ENCODE measurements around the gene TIMM50. TPM values are rescaled to one million over a fixed set of nuclear protein-coding genes. Genes with fewer than 3 reads are reported as not detected.

Gene TIMM50
- total RNA-seq, 1 donor from 2014 or later: 97.2 TPM

DNA sequence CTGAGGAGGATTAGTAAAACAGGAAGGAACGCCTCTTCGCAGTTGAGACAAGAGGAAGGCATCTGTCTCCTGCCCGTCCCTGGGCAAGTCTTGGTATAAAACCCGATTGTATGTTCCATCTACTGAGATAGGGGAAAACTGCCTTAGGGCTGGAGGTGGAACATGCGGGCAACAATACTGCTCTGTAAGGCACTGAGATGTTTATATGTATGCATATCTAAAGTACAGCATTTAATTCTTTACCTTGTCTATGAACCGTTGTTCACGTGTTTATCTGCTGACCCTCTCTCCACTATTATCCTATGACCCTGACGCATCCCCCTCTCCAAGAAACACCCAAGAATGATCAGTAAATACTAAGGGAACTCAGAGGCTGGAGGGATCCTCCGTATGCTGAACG, 722 bp upstream of the TIMM50 start:
- FAIRE-seq: no peak
- Histone ChIP-seq H3K79me2 (ENCODE audit: insufficient read depth, low read length) (peaks cover 30% of the 10 kb centered on the region), H2AFZ (ENCODE audit: low read depth, low read length) (peak overlapping the region; percentile 69), H3K36me3 (ENCODE audit: insufficient read depth, low read length) (peaks cover 20% of the 10 kb centered on the region), H4K20me1 (ENCODE audit: insufficient read depth, low read length) (peaks cover 18% of the 10 kb centered on the region), H3K4me2 (ENCODE audit: low read length) (peak overlapping the region; percentile 99), H3K9me3 (ENCODE audit: insufficient read depth, low read depth, low read length) (no peaks in the 10 kb centered on the region), H3K27me3 (ENCODE audit: insufficient read depth, low read length) (no peaks in the 10 kb centered on the region), H3K4me3 (ENCODE audit: insufficient read depth, low read depth, low read length) (peak overlapping the region; percentile 97), H3K4me1 (ENCODE audit: insufficient read depth, low read length) (peaks cover 17% of the 10 kb centered on the region), H3K27ac (ENCODE audit: low read depth, low read length) (peak overlapping the region; percentile 87), H3K9ac (ENCODE audit: low read length) (peak overlapping the region; percentile 99)
- TF ChIP-seq EZH2 (IDR thresholded peaks at IDR 0.05; ENCODE audit: insufficient read depth, low read length): no peak
- TF ChIP-seq, protein P1, sequence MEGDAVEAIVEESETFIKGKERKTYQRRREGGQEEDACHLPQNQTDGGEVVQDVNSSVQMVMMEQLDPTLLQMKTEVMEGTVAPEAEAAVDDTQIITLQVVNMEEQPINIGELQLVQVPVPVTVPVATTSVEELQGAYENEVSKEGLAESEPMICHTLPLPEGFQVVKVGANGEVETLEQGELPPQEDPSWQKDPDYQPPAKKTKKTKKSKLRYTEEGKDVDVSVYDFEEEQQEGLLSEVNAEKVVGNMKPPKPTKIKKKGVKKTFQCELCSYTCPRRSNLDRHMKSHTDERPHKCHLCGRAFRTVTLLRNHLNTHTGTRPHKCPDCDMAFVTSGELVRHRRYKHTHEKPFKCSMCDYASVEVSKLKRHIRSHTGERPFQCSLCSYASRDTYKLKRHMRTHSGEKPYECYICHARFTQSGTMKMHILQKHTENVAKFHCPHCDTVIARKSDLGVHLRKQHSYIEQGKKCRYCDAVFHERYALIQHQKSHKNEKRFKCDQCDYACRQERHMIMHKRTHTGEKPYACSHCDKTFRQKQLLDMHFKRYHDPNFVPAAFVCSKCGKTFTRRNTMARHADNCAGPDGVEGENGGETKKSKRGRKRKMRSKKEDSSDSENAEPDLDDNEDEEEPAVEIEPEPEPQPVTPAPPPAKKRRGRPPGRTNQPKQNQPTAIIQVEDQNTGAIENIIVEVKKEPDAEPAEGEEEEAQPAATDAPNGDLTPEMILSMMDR (IDR thresholded peaks at IDR 0.05; ENCODE audit: insufficient read depth, low read depth, low read length): no peak
- Mint-ChIP-seq H3K9me3 (ENCODE audit: unreplicated experiment) (no peaks in the 10 kb centered on the region), H3K27me3 (ENCODE audit: low read depth, unreplicated experiment) (no peaks in the 10 kb centered on the region), H3K27ac (ENCODE audit: unreplicated experiment) (peak overlapping the region; percentile 91), H3K4me1 (ENCODE audit: low read depth, unreplicated experiment) (peaks cover 12% of the 10 kb centered on the region), H3K4me3 (ENCODE audit: unreplicated experiment) (peak overlapping the region; percentile 93), H3K36me3 (ENCODE audit: low read depth, unreplicated experiment) (peaks cover 12% of the 10 kb centered on the region)
- no peak for DNase-seq (ENCODE audit: low read depth)

GRCh38 chr19:39481229-39481545, 549 bp downstream of the TIMM50 start:
- Mint-ChIP-seq H3K36me3 (ENCODE audit: low read depth, unreplicated experiment) (peaks cover 9% of the 10 kb centered on the region), H3K27ac (ENCODE audit: unreplicated experiment) (peak overlapping the region; percentile 78), H3K9me3 (ENCODE audit: unreplicated experiment) (no peaks in the 10 kb centered on the region), H3K4me3 (ENCODE audit: unreplicated experiment) (peak overlapping the region; percentile 93), H3K27me3 (ENCODE audit: low read depth, unreplicated experiment) (no peaks in the 10 kb centered on the region), H3K4me1 (ENCODE audit: low read depth, unreplicated experiment) (peaks cover 12% of the 10 kb centered on the region)
- FAIRE-seq (no peak), DNase-seq (ENCODE audit: low read depth) (no peak)
- H4K20me1 ChIP-seq (ENCODE audit: insufficient read depth, low read length): peaks cover 9% of the 10 kb centered on the region
- H3K4me2 ChIP-seq (ENCODE audit: low read length): peak overlapping the region; percentile 99
- no peak for TF ChIP-seq EZH2 (IDR thresholded peaks at IDR 0.05; ENCODE audit: insufficient read depth, low read length)
- TF ChIP-seq, protein P1 (IDR thresholded peaks at IDR 0.05; ENCODE audit: insufficient read depth, low read depth, low read length): no peak
- H3K9me3 ChIP-seq (ENCODE audit: insufficient read depth, low read depth, low read length): no peaks in the 10 kb centered on the region
- H3K4me1 ChIP-seq (ENCODE audit: insufficient read depth, low read length): peaks cover 17% of the 10 kb centered on the region
- H3K36me3 ChIP-seq (ENCODE audit: insufficient read depth, low read length): peaks cover 18% of the 10 kb centered on the region
- peak overlapping the region; percentile 76 for H2AFZ ChIP-seq (ENCODE audit: low read depth, low read length)
- H3K9ac ChIP-seq (ENCODE audit: low read length): peak overlapping the region; percentile 99
- peaks cover 41% of the 10 kb centered on the region for H3K79me2 ChIP-seq (ENCODE audit: insufficient read depth, low read length)
- peak overlapping the region; percentile 97 for H3K4me3 ChIP-seq (ENCODE audit: insufficient read depth, low read depth, low read length)
- H3K27ac ChIP-seq (ENCODE audit: low read depth, low read length): peak overlapping the region; percentile 87
- H3K27me3 ChIP-seq (ENCODE audit: insufficient read depth, low read length): no peaks in the 10 kb centered on the region

DNA sequence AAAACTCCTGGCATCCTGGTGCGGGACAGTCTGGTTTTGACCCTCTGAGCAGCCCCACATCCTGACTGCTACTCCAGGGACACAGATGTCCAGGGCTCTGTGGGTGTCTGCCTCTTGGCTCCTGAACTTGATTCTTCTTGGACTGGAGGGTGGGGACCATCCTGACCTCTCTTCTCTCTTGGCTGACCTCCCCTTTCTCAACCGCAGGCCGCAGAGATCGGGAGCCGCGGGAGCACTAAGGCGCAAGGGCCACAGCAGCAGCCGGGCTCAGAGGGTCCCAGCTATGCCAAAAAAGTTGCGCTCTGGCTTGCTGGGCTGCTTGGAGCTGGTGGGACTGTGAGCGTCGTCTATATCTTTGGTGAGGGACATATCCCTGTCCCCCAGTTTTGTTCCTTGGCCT, 1.0 kb downstream of the TIMM50 start:
- peaks cover 12% of the 10 kb centered on the region for H3K4me1 Mint-ChIP-seq (ENCODE audit: low read depth, unreplicated experiment)
- DNase-seq (ENCODE audit: low read depth) (no peak), FAIRE-seq (no peak)
- TF ChIP-seq EZH2 (IDR thresholded peaks at IDR 0.05; ENCODE audit: insufficient read depth, low read length): no peak
- TF ChIP-seq, protein P1 (IDR thresholded peaks at IDR 0.05; ENCODE audit: insufficient read depth, low read depth, low read length): no peak
- H3K27me3 ChIP-seq (ENCODE audit: insufficient read depth, low read length): no peaks in the 10 kb centered on the region
- peaks cover 14% of the 10 kb centered on the region for H3K36me3 ChIP-seq (ENCODE audit: insufficient read depth, low read length)
- peaks cover 45% of the 10 kb centered on the region for H3K79me2 ChIP-seq (ENCODE audit: insufficient read depth, low read length)
- H3K9me3 ChIP-seq (ENCODE audit: insufficient read depth, low read depth, low read length): no peaks in the 10 kb centered on the region
- H3K9ac ChIP-seq (ENCODE audit: low read length): peak overlapping the region; percentile 99
- H3K27me3 Mint-ChIP-seq (ENCODE audit: low read depth, unreplicated experiment): no peaks in the 10 kb centered on the region
- peaks cover 7% of the 10 kb centered on the region for H3K36me3 Mint-ChIP-seq (ENCODE audit: low read depth, unreplicated experiment)
- H3K9me3 Mint-ChIP-seq (ENCODE audit: unreplicated experiment): no peaks in the 10 kb centered on the region
- peak overlapping the region; percentile 87 for H3K27ac ChIP-seq (ENCODE audit: low read depth, low read length)
- H3K4me2 ChIP-seq (ENCODE audit: low read length): peak overlapping the region; percentile 99
- H3K4me3 ChIP-seq (ENCODE audit: insufficient read depth, low read depth, low read length): peak overlapping the region; percentile 97
- peaks cover 13% of the 10 kb centered on the region for H4K20me1 ChIP-seq (ENCODE audit: insufficient read depth, low read length)
- peaks cover 17% of the 10 kb centered on the region for H3K4me1 ChIP-seq (ENCODE audit: insufficient read depth, low read length)
- peak overlapping the region; percentile 78 for H3K27ac Mint-ChIP-seq (ENCODE audit: unreplicated experiment)
- no peak overlapping the region for H2AFZ ChIP-seq (ENCODE audit: low read depth, low read length)
- peak overlapping the region; percentile 93 for H3K4me3 Mint-ChIP-seq (ENCODE audit: unreplicated experiment)

All from astrocyte (in vitro differentiated cells and primary cell).